HG02763 (cell line): Measurements from ENCODE around the gene RIC1.
"Not testable (repeated sequence)": the region's sequence is repeated elsewhere in the genome, so short reads cannot be mapped to it uniquely, and the experiment has no call there.

Source experiments
- ATAC-seq: cut with Tn5 transposase; IDR thresholded peaks from one replicate; pipeline ENCODE4 v1.9.1; 2021; ENCODE audit warnings: mild to moderate bottlenecking, moderate library complexity; ENCODE audit not compliant: unreplicated experiment

The RIC1 gene

DNA sequence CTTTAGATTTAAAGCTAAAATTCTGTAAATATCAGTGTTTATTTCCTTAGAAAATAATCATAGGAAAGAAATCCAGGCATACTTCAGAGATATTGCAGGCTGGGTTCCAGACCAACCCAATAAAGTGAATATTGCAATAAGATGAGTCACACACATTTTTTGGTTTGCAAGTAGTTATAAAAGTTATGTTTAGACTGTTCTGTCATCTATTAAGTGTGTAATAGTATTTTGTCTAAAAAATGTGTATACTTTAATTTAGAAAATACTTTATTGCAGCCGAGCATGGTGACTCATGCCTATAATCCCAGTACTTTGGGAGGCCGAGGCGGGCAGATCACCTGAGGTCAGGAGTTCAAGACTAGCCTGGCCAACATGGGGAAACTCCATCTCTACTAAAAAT, 6.9 kb upstream of the RIC1 start:
- no peak for ATAC-seq

GRCh38 chr9:5624655-5625054, 4.3 kb upstream of the RIC1 start:
- no peak for ATAC-seq

DNA sequence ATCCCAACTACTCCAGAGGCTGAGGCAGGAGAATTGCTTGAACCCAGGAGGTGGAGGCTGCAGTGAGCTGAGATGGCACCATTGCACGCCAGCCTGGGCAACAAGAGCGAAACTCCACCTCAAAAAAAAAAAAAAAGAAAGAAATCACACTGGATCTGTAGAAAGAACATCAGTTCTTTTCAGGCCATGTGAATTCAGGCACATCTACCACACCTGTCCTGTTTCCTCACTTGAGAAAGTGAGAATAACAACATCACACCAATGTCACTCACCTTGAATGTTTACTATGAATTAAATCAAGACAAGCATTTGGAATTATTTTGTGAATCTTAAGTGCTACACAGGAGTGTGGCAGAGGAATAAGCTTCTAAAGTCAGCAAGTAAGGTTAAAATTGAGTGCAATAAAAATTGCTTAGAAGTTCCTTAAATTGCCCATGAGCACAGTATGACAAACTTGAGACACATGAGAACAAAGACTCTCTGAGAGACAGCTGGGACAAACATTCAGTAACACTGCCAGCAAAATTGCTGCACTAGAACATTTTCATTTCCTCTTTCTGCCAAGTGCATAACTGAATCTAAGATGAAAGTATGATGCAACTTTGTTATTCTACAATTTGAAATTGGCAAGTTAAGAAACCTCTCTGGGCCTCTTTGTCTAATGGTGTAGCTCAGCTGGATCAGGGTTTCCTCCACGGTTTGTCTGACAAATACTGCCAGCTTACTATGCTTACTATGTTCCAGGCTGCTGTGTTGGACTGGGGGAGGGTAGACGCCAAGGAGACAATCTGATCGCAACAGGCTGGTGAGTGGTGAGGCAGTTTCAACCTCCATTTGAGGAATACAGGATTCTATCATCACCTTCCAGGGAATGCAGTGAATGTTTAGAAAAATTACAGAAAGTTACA, 1.9 kb upstream of the RIC1 start:
- peak; percentile 34 for ATAC-seq

DNA sequence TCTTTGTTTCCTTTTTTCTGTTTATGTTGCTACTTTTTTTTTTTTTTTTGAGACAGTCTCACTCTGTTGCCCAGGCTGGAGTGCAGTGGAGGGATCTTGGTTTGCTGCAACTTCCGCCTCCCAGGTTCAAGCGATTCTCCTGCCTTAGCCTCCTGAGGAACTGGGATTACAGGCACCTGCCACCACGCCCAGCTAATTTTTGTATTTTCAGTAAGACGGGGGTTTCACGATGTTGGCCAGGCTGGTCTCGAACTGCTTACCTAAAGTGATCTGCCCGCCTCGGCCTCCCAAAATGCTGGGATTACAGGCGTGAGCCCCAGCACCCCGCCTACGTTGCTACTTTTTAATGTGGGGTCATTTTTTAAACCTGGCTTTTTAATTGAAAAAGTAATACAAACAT, 1.2 kb upstream of the RIC1 start:
- ATAC-seq = not testable (repeated sequence)

DNA sequence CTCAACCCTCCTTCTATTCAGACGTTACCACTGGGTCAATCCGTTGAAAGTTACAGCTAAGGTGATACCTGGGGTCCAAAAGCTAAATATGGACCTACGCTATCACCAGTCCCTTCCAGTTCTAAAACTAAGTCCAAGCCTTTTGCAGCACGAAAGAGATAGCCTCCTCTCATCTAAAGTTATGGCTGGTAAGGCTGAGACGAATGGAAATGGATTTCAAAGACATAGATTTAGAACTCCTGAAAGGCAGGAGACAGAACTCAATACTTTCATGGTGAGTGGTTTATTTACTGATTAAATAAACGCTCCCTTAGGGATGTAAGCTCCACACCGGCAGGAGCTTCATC, 751 bp upstream of the RIC1 start:
- ATAC-seq = no peak

DNA sequence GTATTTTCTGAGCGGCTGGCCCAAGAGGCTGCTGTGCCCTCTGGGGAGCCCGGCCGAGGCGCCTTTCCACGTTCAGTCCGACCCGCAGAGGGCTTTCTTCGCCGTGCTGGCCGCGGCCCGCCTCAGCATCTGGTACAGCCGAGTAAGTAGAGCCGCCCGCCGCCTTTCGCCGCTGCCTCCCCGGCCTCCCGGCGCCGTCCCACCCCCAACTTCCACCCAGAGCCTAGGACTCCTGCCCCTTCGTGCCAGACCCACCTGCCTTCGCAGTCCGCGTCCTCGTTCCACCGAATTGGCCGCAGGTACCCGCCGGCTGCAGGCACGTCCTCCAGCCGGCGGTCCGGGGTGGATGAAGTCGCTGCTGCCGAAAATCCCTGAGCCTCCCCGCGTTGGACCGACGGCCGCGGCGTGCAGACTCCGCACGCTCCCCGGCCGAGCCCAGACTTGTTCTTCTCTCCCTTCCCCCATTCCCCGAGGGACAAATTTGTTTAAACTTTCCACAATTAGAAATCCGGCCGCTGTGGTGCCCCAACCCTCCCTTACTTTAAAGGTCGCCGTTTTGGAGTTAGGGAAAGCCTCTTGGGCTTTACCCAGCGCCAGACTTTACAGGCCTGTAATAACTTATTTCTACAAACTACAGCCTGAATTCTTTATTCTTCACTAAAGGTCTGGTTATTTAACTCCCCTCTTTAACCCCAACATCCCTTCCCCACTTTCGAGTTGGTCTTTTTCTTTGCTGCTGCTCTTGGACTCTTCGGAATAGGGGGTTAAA, 589 bp downstream of the RIC1 start:
- ATAC-seq = peak; percentile 16

DNA sequence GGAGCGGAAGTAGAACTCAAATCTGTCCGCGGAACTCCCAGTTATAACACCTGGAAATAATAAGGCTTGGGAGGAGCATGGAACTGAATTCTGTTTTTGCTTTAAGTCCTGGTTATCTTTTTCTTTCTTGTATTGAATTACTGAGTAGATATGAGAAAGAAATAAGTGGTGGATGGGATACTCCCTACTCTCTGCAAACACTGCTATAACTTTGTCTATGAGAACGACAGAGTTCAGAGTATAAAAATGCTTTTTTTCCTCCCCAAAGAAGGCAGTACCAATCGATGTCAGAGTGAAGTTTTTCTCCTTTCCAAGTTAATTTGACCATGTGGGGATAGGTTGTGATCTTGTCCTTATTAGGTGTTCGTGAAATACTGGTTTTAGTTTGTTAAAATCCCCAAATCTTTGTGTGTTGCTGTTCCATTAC, 1.2 kb downstream of the RIC1 start:
- ATAC-seq = no peak

- no peak for ATAC-seq
Observed at GRCh38 chr9:5631026-5631425, 2.1 kb downstream of the RIC1 start.

GRCh38 chr9:5632540-5632939, 3.6 kb downstream of the RIC1 start:
- ATAC-seq = no peak

- ATAC-seq = no peak
Observed at GRCh38 chr9:5633243-5633642, 4.3 kb downstream of the RIC1 start.

GRCh38 chr9:5635390-5635789, 6.5 kb downstream of the RIC1 start:
- no peak for ATAC-seq

- no peak for ATAC-seq
Observed at GRCh38 chr9:5639816-5640215, 10.9 kb downstream of the RIC1 start.

DNA sequence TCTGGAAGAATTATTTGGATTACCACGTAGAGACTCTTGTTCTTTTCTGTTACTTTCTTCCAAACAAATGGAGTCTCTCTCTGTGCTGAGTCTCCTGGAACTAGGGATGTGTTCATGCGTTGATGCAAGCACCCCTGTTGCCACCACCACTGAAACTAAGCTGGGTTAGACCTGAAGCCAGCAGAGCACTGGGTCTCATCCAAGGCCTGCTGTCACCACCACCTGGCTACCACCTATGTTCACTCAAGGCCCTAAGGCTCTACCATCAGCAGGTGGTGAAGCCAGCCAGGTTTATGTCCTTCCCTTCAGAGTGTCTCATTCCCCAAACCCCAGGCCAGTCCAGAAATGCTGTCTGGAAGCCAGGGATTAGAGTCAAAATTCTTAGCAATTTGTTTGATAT, 13.3 kb downstream of the RIC1 start:
- no peak for ATAC-seq

- no peak for ATAC-seq
Observed at GRCh38 chr9:5643005-5643624, 14.2 kb downstream of the RIC1 start.

GRCh38 chr9:5644501-5644900, 15.6 kb downstream of the RIC1 start:
- no peak for ATAC-seq

DNA sequence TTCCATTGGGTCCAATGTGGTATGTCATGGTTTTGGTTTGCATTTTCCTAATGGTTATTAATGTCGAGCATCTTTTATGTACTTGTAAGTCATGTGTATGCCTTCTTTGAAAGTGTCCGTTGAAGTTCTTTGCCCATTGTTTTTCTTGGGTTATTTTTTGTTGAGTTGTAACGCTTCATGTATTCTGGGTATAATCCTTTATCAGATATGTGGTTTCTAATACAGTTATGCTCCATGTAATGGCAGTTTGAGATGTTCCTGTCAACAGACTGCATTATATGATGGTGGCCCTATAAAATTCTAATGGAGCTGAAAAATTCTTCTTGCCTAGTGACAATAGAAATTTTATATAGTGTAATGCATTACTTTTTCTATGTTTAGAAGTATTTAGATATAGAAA, 17.2 kb downstream of the RIC1 start:
- no peak for ATAC-seq

DNA sequence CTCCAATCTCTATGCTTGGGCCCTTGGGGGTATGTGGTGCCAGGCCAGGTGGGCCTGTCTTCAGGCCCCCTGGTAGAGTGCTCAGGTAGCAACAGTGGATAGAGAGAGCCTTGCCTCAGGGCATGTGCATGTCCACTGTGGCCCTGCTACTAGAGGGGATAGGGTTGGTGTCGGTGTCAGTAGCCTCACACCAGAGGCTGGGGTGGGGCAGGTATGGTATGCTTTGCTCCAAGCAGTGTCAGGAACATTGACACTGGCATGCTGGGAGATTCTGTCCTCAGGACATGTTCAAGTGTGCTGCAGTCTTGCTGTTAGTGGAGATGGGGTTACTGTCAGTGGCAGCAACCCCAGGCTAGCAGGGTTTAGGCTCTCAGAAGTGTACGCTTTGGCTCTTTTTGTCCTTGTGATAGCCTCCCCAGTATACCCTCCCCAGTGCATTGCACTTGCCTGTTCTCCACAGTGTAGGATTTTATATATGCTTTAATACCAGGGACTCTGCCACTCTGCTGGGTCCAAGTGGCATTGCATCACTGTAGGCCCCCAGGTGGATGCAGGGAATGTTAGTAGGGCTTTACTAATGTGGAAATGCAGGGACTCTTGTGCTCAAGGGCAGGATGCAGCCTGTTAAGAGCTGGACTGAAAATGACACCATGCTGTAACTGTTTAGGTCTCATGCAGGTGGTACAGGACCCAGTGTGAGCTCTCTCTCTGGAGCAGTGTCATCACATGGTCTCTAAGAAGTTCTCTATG, 21.6 kb downstream of the RIC1 start:
- ATAC-seq = no peak

GRCh38 chr9:5651246-5651645, 22.3 kb downstream of the RIC1 start:
- ATAC-seq = no peak

DNA sequence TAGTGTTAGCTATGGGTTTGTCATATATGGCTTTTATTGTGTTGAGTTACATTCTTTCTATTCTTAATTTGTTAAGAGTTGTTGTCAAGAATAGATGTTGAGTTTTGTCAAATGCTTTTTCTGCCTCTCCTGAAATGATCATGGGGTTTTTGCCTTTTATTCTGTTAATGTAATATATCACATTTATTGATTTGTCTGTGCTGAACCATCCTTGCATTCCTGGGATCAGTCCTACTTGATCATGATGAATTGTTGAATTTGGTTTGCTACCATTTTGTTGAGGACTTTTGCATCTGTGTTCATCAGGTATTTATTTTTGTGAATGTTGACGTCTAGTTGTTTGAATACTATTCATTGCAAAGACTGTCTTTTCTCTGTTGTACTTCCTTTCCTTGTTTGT, 23.9 kb downstream of the RIC1 start:
- ATAC-seq = no peak

GRCh38 chr9:5662804-5663203, 33.9 kb downstream of the RIC1 start:
- ATAC-seq = not testable (repeated sequence)

- ATAC-seq = no peak
Observed at GRCh38 chr9:5665059-5665458, 36.2 kb downstream of the RIC1 start.
